Measurements from ENCODE around the gene MGAT4A. TPM values are rescaled to one million over a fixed set of nuclear protein-coding genes. Genes with fewer than 3 reads are reported as not detected.

MGAT4A gene
- total RNA-seq, 2 experiments from 2014 or later = 124 to 152 TPM

- Mint-ChIP-seq H3K36me3 (peaks cover 34% of the 10 kb centered on the region), H3K27me3 (no peaks in the 10 kb centered on the region), H3K9me3 (no peaks in the 10 kb centered on the region), H3K4me1 (peaks cover 42% of the 10 kb centered on the region), H3K27ac (peak overlapping the region; percentile 65), H3K4me3 (peak overlapping the region; percentile 48)
- ATAC-seq (ENCODE audit: low read depth) (no peak), DNase-seq (no peak)
- POLR2A ChIA-PET = no interaction called here
Measured at GRCh38 chr2:98702858-98703620, 27.9 kb downstream of the MGAT4A start.

GRCh38 chr2:98702127-98702802, 28.7 kb downstream of the MGAT4A start:
- Mint-ChIP-seq H3K4me1 (peaks cover 39% of the 10 kb centered on the region), H3K27ac (peak overlapping the region; percentile 65), H3K4me3 (peak overlapping the region; percentile 48), H3K27me3 (no peaks in the 10 kb centered on the region), H3K36me3 (peaks cover 38% of the 10 kb centered on the region), H3K9me3 (no peaks in the 10 kb centered on the region)
- no peak for DNase-seq
- POLR2A ChIA-PET = interaction anchor here (0.8 kb wide), 1 partner anchor 69 kb away, joined by 3 read pairs; no protein-coding TSS in a partner anchor
- peak; percentile 21 for ATAC-seq (ENCODE audit: low read depth)

- H3K36me3 Mint-ChIP-seq = peaks cover 39% of the 10 kb centered on the region
Measured at GRCh38 chr2:98701230-98701629, 29.7 kb downstream of the MGAT4A start.

GRCh38 chr2:98698896-98699295, 32.0 kb downstream of the MGAT4A start:
- no peak overlapping the region for H3K27ac Mint-ChIP-seq
- ATAC-seq (ENCODE audit: low read depth) = no peak
- H3K4me1 Mint-ChIP-seq = peaks cover 49% of the 10 kb centered on the region
- H3K36me3 Mint-ChIP-seq = peaks cover 43% of the 10 kb centered on the region
- no peak for DNase-seq
- no peaks in the 10 kb centered on the region for H3K9me3 Mint-ChIP-seq
- POLR2A ChIA-PET = no interaction called here
- no peak overlapping the region for H3K4me3 Mint-ChIP-seq
- H3K27me3 Mint-ChIP-seq = no peaks in the 10 kb centered on the region

More at GRCh38 chr2:98701230-98701629, 29.7 kb downstream of the MGAT4A start:
- H3K27ac Mint-ChIP-seq = no peak overlapping the region
- no peak overlapping the region for H3K4me3 Mint-ChIP-seq
- POLR2A ChIA-PET = interaction anchor here (0.7 kb wide), 1 partner anchor 312 kb away, joined by 6 read pairs; no protein-coding TSS in a partner anchor
- ATAC-seq (ENCODE audit: low read depth) (no peak), DNase-seq (no peak)
- no peaks in the 10 kb centered on the region for H3K9me3 Mint-ChIP-seq
- no peaks in the 10 kb centered on the region for H3K27me3 Mint-ChIP-seq
- H3K4me1 Mint-ChIP-seq = peaks cover 44% of the 10 kb centered on the region

- peaks cover 50% of the 10 kb centered on the region for H3K4me1 Mint-ChIP-seq
- H3K27ac Mint-ChIP-seq = no peak overlapping the region
- DNase-seq = no peak
- no peak overlapping the region for H3K4me3 Mint-ChIP-seq
- H3K36me3 Mint-ChIP-seq = peaks cover 38% of the 10 kb centered on the region
- H3K27me3 Mint-ChIP-seq = no peaks in the 10 kb centered on the region
- POLR2A ChIA-PET = no interaction called here
- ATAC-seq (ENCODE audit: low read depth) = no peak
- H3K9me3 Mint-ChIP-seq = no peaks in the 10 kb centered on the region
Measured at GRCh38 chr2:98697651-98698337, 33.1 kb downstream of the MGAT4A start.

- Mint-ChIP-seq H3K9me3 (no peaks in the 10 kb centered on the region), H3K4me3 (no peak overlapping the region), H3K36me3 (peaks cover 32% of the 10 kb centered on the region), H3K27me3 (no peaks in the 10 kb centered on the region), H3K27ac (no peak overlapping the region), H3K4me1 (peaks cover 46% of the 10 kb centered on the region)
- DNase-seq (no peak), ATAC-seq (ENCODE audit: low read depth) (no peak)
- POLR2A ChIA-PET = interaction anchor here (0.7 kb wide), 2 partner anchors 75 to 118 kb away, joined by 3 to 4 read pairs; no protein-coding TSS in a partner anchor
Measured at GRCh38 chr2:98696200-98696599, 34.7 kb downstream of the MGAT4A start.

- peaks cover 31% of the 10 kb centered on the region for H3K36me3 Mint-ChIP-seq
- no peak overlapping the region for H3K4me3 Mint-ChIP-seq
- POLR2A ChIA-PET = no interaction called here
Measured at GRCh38 chr2:98695255-98695654, 35.7 kb downstream of the MGAT4A start.

GRCh38 chr2:98693477-98693876, 37.5 kb downstream of the MGAT4A start:
- H3K4me3 Mint-ChIP-seq = peak overlapping the region; percentile 46
- H3K9me3 Mint-ChIP-seq = no peaks in the 10 kb centered on the region
- POLR2A ChIA-PET = interaction anchor here (0.6 to 3.1 kb wide), 5 partner anchors 18 to 78 kb away, joined by 3 to 22 read pairs (median 5); partner anchors contain the start of gene MGAT4A
- H3K27me3 Mint-ChIP-seq = no peaks in the 10 kb centered on the region
- H3K4me1 Mint-ChIP-seq = peaks cover 49% of the 10 kb centered on the region
- ATAC-seq (ENCODE audit: low read depth) = peak; percentile 74
- H3K36me3 Mint-ChIP-seq = peaks cover 29% of the 10 kb centered on the region
- peak overlapping the region; percentile 92 for H3K27ac Mint-ChIP-seq
- peak; percentile 36 for DNase-seq

More at GRCh38 chr2:98695255-98695654, 35.7 kb downstream of the MGAT4A start:
- no peaks in the 10 kb centered on the region for H3K9me3 Mint-ChIP-seq
- H3K27me3 Mint-ChIP-seq = no peaks in the 10 kb centered on the region
- ATAC-seq (ENCODE audit: low read depth) (no peak), DNase-seq (no peak)
- peak overlapping the region; percentile 55 for H3K27ac Mint-ChIP-seq
- H3K4me1 Mint-ChIP-seq = peaks cover 50% of the 10 kb centered on the region

GRCh38 chr2:98692090-98693054, 38.6 kb downstream of the MGAT4A start:
- peak overlapping the region; percentile 84 for H3K27ac Mint-ChIP-seq
- DNase-seq = no peak
- H3K27me3 Mint-ChIP-seq = no peaks in the 10 kb centered on the region
- POLR2A ChIA-PET = interaction anchor here (0.9 to 3.1 kb wide), 5 partner anchors 16 to 79 kb away, joined by 3 to 22 read pairs (median 7); partner anchors contain the start of gene MGAT4A
- ATAC-seq (ENCODE audit: low read depth) = peak; percentile 61
- peaks cover 53% of the 10 kb centered on the region for H3K4me1 Mint-ChIP-seq
- H3K9me3 Mint-ChIP-seq = no peaks in the 10 kb centered on the region
- peak overlapping the region; percentile 46 for H3K4me3 Mint-ChIP-seq
- H3K36me3 Mint-ChIP-seq = peaks cover 24% of the 10 kb centered on the region

- Mint-ChIP-seq H3K9me3 (no peaks in the 10 kb centered on the region), H3K27me3 (no peaks in the 10 kb centered on the region), H3K27ac (peak overlapping the region; percentile 36), H3K36me3 (peaks cover 24% of the 10 kb centered on the region), H3K4me3 (no peak overlapping the region), H3K4me1 (peaks cover 49% of the 10 kb centered on the region)
- POLR2A ChIA-PET = interaction anchor here (1.3 to 3.1 kb wide), 2 partner anchors 35 to 40 kb away, joined by 3 to 22 read pairs; partner anchors contain the start of gene MGAT4A
- DNase-seq (no peak), ATAC-seq (ENCODE audit: low read depth) (no peak)
Measured at GRCh38 chr2:98691303-98691702, 39.6 kb downstream of the MGAT4A start.

- Mint-ChIP-seq H3K27me3 (no peaks in the 10 kb centered on the region), H3K27ac (no peak overlapping the region), H3K4me3 (no peak overlapping the region), H3K9me3 (peaks cover 2% of the 10 kb centered on the region), H3K4me1 (peaks cover 20% of the 10 kb centered on the region), H3K36me3 (peaks cover 33% of the 10 kb centered on the region)
- ATAC-seq (ENCODE audit: low read depth) (no peak), DNase-seq (no peak)
- POLR2A ChIA-PET = no interaction called here
Measured at GRCh38 chr2:98685930-98686887, 44.7 kb downstream of the MGAT4A start.

Data from activated naive CD8-positive, alpha-beta T cell treated with anti-CD3 and anti-CD28 coated beads, Interleukin-2, amount 10 ng/mL, durations not matched to agents 7 days and 5 days (primary cell).